ENCODE measurements around the gene PSME3IP1. TPM values are rescaled to one million over a fixed set of nuclear protein-coding genes. Genes with fewer than 3 reads are reported as not detected.

Gene PSME3IP1
- total and polyA plus RNA-seq, 12 donors: 32.9 to 129 (median 67.8) TPM

DNA sequence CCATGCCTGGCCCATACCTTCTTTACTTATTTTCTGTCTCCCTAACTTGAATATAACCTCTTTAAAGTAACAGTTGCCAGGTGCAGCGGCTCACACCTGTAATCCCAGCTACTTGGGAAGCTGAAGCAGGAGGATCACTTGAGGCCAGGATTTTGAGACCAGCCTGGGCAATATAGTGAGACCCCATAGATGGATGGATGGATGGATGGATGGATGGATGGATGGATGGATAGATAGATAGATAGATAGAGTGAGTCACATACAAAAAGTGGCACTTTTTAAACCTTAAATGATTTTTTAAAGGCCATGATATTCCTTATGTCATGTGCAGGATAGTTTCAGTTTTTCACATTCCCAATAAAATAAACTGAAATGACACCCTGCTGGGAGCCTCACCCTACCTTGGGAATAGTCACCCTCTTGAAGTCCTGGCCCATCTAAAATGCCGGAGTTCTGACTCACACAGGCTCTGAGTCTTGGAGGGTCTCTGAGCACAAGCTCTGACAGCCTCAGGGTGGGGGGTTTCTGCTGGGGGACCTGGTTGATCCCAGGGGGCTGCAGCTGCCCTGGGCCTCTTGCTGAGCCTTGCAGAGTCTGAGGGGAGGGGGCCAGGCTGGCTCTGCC is 67.3 kb downstream of the PSME3IP1 start:
- DNase-seq: no peak
- 90 to 100% (median 93%) methylated on average over 1 to 2 of the region's 2 CpGs for WGBS, 4 donors
- TF ChIP-seq POLR2A (IDR thresholded peaks at IDR 0.05): no peak
- TF ChIP-seq, protein P1, sequence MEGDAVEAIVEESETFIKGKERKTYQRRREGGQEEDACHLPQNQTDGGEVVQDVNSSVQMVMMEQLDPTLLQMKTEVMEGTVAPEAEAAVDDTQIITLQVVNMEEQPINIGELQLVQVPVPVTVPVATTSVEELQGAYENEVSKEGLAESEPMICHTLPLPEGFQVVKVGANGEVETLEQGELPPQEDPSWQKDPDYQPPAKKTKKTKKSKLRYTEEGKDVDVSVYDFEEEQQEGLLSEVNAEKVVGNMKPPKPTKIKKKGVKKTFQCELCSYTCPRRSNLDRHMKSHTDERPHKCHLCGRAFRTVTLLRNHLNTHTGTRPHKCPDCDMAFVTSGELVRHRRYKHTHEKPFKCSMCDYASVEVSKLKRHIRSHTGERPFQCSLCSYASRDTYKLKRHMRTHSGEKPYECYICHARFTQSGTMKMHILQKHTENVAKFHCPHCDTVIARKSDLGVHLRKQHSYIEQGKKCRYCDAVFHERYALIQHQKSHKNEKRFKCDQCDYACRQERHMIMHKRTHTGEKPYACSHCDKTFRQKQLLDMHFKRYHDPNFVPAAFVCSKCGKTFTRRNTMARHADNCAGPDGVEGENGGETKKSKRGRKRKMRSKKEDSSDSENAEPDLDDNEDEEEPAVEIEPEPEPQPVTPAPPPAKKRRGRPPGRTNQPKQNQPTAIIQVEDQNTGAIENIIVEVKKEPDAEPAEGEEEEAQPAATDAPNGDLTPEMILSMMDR (IDR thresholded peaks at IDR 0.05): no peak
- Histone ChIP-seq H3K27me3 (no peaks in the 10 kb centered on the region), H3K4me1 (replicated peaks in 1 of 2) (peaks cover 0 to 7% of the 10 kb centered on the region in 2 donors), H3K36me3 (replicated peaks in 1 of 2) (peaks cover 0 to 20% of the 10 kb centered on the region in 2 donors), H3K27ac (no peak overlapping the region), H3K4me3 (no peak overlapping the region), H3K9me3 (replicated peaks in 1 of 3) (no peaks in the 10 kb centered on the region)
- intact Hi-C loops (cut with DNase I): no loop called here

DNA sequence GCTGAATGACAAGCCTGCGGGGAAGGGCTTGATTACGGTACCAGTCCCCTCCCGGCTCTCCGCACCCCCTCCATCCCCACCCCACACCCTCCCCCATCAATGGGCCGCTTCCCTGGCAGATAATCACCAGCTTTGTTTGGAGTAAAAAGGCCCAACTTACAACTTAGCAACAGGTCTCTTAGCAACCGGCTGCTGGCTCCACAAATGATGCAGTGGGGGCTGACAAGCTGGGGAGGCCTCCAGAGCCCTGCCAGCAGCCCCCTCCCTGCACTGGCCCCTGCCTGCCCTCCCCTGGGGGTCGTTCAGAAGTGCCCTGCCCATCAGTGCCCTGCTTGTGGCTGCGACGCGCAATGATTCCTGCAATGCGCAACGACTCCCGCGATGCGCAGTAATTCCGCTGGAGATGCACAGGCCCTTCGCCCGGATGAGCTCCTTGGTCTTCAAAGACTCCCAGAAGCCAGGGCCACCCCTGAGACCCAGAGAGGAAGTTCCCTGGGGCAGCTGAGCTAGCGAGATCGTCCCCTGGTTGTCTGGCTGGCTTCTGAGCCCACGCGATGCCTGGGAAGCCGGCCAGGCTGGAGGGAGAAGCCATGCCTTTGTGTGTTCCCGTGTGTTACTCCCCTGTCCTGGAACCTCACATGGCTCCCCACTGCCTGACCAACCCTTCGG is 70.2 kb downstream of the PSME3IP1 start:
- peak overlapping the region in 2 of 5 donors; percentile 32 to 59 for H3K27ac ChIP-seq
- H3K4me3 ChIP-seq: no peak overlapping the region
- no peaks in the 10 kb centered on the region for H3K27me3 ChIP-seq
- peaks cover 0 to 21% of the 10 kb centered on the region in 2 donors for H3K4me1 ChIP-seq (replicated peaks in 1 of 2)
- peaks cover 0 to 16% of the 10 kb centered on the region in 2 donors for H3K36me3 ChIP-seq (replicated peaks in 1 of 2)
- intact Hi-C loops (cut with DNase I): no loop called here
- WGBS, 4 donors: 55 to 71% (median 68%) methylated on average over 13 to 25 of the region's 25 CpGs
- peak; percentile 45 to 76 (median 68) for DNase-seq
- TF ChIP-seq, protein P1 (IDR thresholded peaks at IDR 0.05): no peak
- TF ChIP-seq POLR2A (IDR thresholded peaks at IDR 0.05): no peak
- no peaks in the 10 kb centered on the region for H3K9me3 ChIP-seq (replicated peaks in 1 of 3)

DNA sequence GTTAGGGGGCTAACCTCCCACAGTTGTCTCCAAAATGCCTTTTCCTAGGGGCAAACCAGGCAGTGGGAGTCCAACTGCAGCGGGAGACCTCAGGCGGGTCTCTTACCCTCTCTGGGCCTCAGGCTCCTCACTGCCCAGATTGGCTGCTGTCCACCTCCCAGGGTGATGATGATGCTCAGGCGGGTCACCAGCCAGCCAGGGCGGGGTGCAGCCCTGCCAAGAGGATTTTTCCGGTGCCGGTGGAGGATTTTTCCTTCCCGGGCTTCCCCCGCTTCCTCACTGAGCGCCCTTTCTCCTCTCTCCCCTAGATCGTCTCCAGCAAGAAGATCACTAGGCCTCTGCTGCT is 70.7 kb downstream of the PSME3IP1 start:
- no peak overlapping the region for H3K4me3 ChIP-seq
- no peak for DNase-seq
- TF ChIP-seq, protein P1 (IDR thresholded peaks at IDR 0.05): no peak
- TF ChIP-seq POLR2A (IDR thresholded peaks at IDR 0.05): no peak
- H3K27ac ChIP-seq: peak overlapping the region in 2 of 5 donors; percentile 32 to 59
- no peaks in the 10 kb centered on the region for H3K9me3 ChIP-seq (replicated peaks in 1 of 3)
- H3K27me3 ChIP-seq: no peaks in the 10 kb centered on the region
- intact Hi-C loops (cut with DNase I): no loop called here
- peaks cover 0 to 16% of the 10 kb centered on the region in 2 donors for H3K36me3 ChIP-seq (replicated peaks in 1 of 2)
- WGBS, 4 donors: 72 to 80% (median 79%) methylated on average over 8 to 10 of the region's 10 CpGs
- H3K4me1 ChIP-seq (replicated peaks in 1 of 2): peaks cover 0 to 21% of the 10 kb centered on the region in 2 donors

DNA sequence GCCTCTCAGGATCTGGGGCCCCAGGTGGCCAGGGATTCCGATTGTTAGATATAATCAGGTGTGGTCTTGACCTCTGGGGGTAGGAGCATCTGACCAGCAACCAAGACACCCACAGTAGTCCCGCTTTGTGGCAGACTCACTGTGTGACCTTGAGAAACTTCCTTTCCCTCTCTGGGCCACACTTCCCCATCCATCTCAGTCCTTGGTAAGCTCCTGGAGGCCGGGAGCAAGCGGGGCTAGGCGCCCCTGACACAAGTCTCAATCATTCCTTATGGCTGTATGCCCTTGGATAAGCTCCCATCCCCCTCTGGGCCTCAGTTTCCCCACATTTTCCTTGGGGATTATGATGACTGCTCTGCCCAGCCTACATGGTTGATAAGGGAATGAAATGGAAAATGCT is 72.2 kb downstream of the PSME3IP1 start:
- Histone ChIP-seq H3K9me3 (replicated peaks in 1 of 3) (no peaks in the 10 kb centered on the region), H3K27me3 (no peaks in the 10 kb centered on the region), H3K4me3 (no peak overlapping the region), H3K4me1 (replicated peaks in 1 of 2) (peaks cover 0 to 21% of the 10 kb centered on the region in 2 donors), H3K36me3 (replicated peaks in 1 of 2) (peaks cover 0 to 11% of the 10 kb centered on the region in 2 donors), H3K27ac (no peak overlapping the region)
- DNase-seq: no peak
- 80 to 89% (median 84%) methylated on average over 3 to 5 of the region's 5 CpGs for WGBS, 4 donors
- TF ChIP-seq, protein P1 (IDR thresholded peaks at IDR 0.05): no peak
- no peak for TF ChIP-seq POLR2A (IDR thresholded peaks at IDR 0.05)
- intact Hi-C loops (cut with DNase I): no loop called here

All from adrenal gland (tissue), 12 donors.